OCI-LY1 (cell line): ENCODE results near the gene PRKG1.

Source experiments
- EZH2 ChIP-seq: fragments of 200-600 bp; sonication (generic), shearing (Covaris generic); IDR thresholded peaks from 2 replicates; pipeline ENCODE4 v1.8.0; 2017; ENCODE audit warnings: borderline replicate concordance, mixed run types, mild to moderate bottlenecking, antibody characterized with exemption, low read length, moderate library complexity, mixed read lengths
- TF ChIP-seq, protein P1 (sequence below): fragments of 200-600 bp; sonication (generic), shearing (Covaris generic); IDR thresholded peaks from 2 replicates; pipeline ENCODE4 v1.5.1; 2017; ENCODE audit warnings: mild to moderate bottlenecking, antibody characterized with exemption, low read length, moderate library complexity, mixed read lengths

DNA sequence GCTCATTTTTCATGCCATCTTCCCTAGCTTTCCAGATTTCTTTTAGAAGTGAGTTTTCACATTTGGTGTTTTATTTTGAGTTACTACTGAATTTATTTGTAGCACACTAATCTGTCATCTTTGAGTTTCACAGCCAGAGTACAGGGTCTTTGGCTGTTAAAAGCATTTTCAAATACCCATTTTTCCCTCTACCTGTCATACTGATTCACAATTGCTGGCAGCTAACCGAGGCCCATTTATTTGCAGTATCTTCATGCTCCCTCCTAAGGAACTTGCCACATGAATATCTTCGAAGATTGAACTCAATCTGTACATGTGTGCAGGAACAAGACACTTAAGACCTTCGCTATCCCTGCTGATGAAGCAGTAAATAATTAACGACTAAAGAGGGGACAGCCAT is 1194.9 kb downstream of the PRKG1 start:
- TF ChIP-seq, protein P1, sequence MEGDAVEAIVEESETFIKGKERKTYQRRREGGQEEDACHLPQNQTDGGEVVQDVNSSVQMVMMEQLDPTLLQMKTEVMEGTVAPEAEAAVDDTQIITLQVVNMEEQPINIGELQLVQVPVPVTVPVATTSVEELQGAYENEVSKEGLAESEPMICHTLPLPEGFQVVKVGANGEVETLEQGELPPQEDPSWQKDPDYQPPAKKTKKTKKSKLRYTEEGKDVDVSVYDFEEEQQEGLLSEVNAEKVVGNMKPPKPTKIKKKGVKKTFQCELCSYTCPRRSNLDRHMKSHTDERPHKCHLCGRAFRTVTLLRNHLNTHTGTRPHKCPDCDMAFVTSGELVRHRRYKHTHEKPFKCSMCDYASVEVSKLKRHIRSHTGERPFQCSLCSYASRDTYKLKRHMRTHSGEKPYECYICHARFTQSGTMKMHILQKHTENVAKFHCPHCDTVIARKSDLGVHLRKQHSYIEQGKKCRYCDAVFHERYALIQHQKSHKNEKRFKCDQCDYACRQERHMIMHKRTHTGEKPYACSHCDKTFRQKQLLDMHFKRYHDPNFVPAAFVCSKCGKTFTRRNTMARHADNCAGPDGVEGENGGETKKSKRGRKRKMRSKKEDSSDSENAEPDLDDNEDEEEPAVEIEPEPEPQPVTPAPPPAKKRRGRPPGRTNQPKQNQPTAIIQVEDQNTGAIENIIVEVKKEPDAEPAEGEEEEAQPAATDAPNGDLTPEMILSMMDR = no peak
- TF ChIP-seq EZH2 = no peak
